ENCODE data around the gene PHACTR1.

PHACTR1 gene

DNA sequence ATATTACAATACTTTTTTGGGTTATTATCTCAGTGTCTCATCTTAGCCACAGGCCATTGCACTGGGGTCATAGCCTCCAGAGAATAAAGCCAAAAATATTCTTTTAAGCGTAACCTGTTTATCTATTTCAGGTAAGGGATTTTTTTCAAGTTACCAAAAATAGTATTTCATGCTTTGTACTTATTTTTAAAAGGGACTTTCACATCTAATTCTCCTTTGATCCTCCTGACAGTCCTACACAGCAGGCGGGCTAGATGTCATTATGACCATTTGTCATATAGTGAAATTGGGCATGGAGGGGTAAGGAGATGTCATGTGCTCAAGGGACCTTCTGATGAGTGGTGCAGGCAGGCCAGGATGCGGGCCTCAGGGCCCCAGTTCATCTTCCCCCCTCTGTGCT is 542.8 kb downstream of the PHACTR1 start:
- H3K27ac ChIP-seq (replicated peaks) = no peak overlapping the region
- no peak for DNase-seq (ENCODE audit: low read depth in 1 of 2, low spot score in 1 of 2)
- H3K27me3 ChIP-seq (ENCODE audit: insufficient read depth, poor library complexity, severe bottlenecking) = no peaks in the 10 kb centered on the region
- TF ChIP-seq, protein P1, sequence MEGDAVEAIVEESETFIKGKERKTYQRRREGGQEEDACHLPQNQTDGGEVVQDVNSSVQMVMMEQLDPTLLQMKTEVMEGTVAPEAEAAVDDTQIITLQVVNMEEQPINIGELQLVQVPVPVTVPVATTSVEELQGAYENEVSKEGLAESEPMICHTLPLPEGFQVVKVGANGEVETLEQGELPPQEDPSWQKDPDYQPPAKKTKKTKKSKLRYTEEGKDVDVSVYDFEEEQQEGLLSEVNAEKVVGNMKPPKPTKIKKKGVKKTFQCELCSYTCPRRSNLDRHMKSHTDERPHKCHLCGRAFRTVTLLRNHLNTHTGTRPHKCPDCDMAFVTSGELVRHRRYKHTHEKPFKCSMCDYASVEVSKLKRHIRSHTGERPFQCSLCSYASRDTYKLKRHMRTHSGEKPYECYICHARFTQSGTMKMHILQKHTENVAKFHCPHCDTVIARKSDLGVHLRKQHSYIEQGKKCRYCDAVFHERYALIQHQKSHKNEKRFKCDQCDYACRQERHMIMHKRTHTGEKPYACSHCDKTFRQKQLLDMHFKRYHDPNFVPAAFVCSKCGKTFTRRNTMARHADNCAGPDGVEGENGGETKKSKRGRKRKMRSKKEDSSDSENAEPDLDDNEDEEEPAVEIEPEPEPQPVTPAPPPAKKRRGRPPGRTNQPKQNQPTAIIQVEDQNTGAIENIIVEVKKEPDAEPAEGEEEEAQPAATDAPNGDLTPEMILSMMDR (IDR thresholded peaks at IDR 0.05; ENCODE audit: insufficient read depth, low read length) = no peak
- TF ChIP-seq, protein P2, sequence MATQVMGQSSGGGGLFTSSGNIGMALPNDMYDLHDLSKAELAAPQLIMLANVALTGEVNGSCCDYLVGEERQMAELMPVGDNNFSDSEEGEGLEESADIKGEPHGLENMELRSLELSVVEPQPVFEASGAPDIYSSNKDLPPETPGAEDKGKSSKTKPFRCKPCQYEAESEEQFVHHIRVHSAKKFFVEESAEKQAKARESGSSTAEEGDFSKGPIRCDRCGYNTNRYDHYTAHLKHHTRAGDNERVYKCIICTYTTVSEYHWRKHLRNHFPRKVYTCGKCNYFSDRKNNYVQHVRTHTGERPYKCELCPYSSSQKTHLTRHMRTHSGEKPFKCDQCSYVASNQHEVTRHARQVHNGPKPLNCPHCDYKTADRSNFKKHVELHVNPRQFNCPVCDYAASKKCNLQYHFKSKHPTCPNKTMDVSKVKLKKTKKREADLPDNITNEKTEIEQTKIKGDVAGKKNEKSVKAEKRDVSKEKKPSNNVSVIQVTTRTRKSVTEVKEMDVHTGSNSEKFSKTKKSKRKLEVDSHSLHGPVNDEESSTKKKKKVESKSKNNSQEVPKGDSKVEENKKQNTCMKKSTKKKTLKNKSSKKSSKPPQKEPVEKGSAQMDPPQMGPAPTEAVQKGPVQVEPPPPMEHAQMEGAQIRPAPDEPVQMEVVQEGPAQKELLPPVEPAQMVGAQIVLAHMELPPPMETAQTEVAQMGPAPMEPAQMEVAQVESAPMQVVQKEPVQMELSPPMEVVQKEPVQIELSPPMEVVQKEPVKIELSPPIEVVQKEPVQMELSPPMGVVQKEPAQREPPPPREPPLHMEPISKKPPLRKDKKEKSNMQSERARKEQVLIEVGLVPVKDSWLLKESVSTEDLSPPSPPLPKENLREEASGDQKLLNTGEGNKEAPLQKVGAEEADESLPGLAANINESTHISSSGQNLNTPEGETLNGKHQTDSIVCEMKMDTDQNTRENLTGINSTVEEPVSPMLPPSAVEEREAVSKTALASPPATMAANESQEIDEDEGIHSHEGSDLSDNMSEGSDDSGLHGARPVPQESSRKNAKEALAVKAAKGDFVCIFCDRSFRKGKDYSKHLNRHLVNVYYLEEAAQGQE (IDR thresholded peaks at IDR 0.05; ENCODE audit: insufficient replicate concordance, low read depth) = no peak
- no peak for TF ChIP-seq GABPA (IDR thresholded peaks at IDR 0.05; ENCODE audit: low read depth)
- TF ChIP-seq POLR2AphosphoS5 (IDR thresholded peaks at IDR 0.05; ENCODE audit: low read depth) = no peak
- TF ChIP-seq SPI1 (IDR thresholded peaks at IDR 0.05; ENCODE audit: borderline replicate concordance, low read depth) = no peak
- no peak overlapping the region for H3K4me3 ChIP-seq (replicated peaks; ENCODE audit: insufficient read depth, low read length)

DNA sequence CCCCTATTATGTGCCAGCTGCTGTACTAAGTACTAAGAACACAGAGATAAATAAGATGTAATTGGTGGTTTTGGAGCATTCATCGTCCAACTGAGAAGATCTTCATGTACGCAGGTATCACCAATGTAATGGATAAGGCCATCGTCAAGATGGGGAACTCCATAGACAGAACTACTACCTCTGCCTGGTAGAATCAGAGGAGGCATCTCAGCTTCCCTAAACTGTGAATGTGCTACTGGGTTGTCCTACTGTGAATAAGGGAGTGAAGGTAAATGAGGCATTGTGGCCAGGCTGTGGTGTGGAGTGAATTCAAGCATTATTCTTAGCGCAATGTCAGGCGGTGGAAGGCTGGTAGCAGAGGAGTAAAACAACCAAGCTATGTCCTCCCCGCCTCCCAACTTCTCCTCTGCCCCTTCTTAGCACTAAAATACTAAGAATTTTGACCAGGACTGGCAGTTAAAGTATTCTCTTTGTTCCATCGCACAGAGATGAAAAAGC is 543.6 kb downstream of the PHACTR1 start:
- Histone ChIP-seq H3K4me3 (replicated peaks; ENCODE audit: insufficient read depth, low read length) (no peak overlapping the region), H3K27me3 (ENCODE audit: insufficient read depth, poor library complexity, severe bottlenecking) (no peaks in the 10 kb centered on the region), H3K27ac (replicated peaks) (no peak overlapping the region; the same call in 1 of the 2 replicates)
- peak in 1 of 2 experiments; percentile 35 for DNase-seq (ENCODE audit: low read depth in 1 of 2, low spot score in 1 of 2)
- TF ChIP-seq, protein P2 (IDR thresholded peaks at IDR 0.05; ENCODE audit: insufficient replicate concordance, low read depth) = no peak
- peak; percentile 15; the same call in 1 of the 2 replicates for TF ChIP-seq SPI1 (IDR thresholded peaks at IDR 0.05; ENCODE audit: borderline replicate concordance, low read depth)

DNA sequence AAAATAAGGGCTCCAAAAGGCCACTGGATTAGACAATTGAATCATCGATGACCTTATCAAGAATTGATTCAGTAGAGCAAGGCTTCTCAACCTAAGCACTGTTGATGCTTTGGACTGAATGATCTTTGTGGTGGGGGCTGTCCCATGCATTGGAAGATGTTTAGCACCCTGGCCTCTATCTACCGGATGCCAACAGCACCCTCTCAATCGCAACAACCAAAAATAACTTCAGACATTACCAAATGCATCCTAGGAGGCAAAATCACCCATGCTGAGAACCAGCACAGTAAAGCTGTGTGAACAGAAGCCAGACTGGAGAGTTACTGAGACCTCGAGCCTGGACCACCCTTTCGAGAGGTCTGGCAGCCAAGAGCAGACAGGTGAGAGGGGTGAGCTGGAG is 544.3 kb downstream of the PHACTR1 start:
- Histone ChIP-seq H3K4me3 (replicated peaks; ENCODE audit: insufficient read depth, low read length) (no peak overlapping the region), H3K27me3 (ENCODE audit: insufficient read depth, poor library complexity, severe bottlenecking) (no peaks in the 10 kb centered on the region), H3K27ac (replicated peaks) (peak overlapping the region; percentile 57)
- TF ChIP-seq GABPA (IDR thresholded peaks at IDR 0.05; ENCODE audit: low read depth) (no peak), POLR2AphosphoS5 (IDR thresholded peaks at IDR 0.05; ENCODE audit: low read depth) (no peak), SPI1 (IDR thresholded peaks at IDR 0.05; ENCODE audit: borderline replicate concordance, low read depth) (no peak)
- TF ChIP-seq, protein P1 (IDR thresholded peaks at IDR 0.05; ENCODE audit: insufficient read depth, low read length) = no peak
- TF ChIP-seq, protein P2 (IDR thresholded peaks at IDR 0.05; ENCODE audit: insufficient replicate concordance, low read depth) = no peak
- no peak for DNase-seq (ENCODE audit: low read depth in 1 of 2, low spot score in 1 of 2)
